Naive B cell (primary cell): ENCODE results near the gene SETD4. TPM values are rescaled to one million over a fixed set of nuclear protein-coding genes. Genes with fewer than 3 reads are reported as not detected.
"Not testable (repeated sequence)": the region's sequence is repeated elsewhere in the genome, so short reads cannot be mapped to it uniquely, and the experiment has no call there.

Source experiments
- ATAC-seq, 2 donors: fragments of 150-1000 bp; cut with Tn5 transposase; 2 replicates each; pipeline ENCODE4 v1.10.0; 2021; ENCODE audit warnings: low read depth in 2 of 2, mild to moderate bottlenecking in 2 of 2, moderate library complexity in 2 of 2
- DNase-seq: peaks from one replicate; pipeline ENCODE4 v3.0.0; 2022
- H3K27ac Mint-ChIP-seq, 6 donors: one replicate each; pipeline ENCODE4 v1.8.0; 2020 to 2022; ENCODE audit warnings: mild to moderate bottlenecking in 6 of 6, mixed read lengths in 6 of 6, moderate library complexity in 5 of 6, inconsistent platforms in 2 of 6
- H3K27me3 Mint-ChIP-seq, 3 donors: one replicate each; pipeline ENCODE4 v1.8.0; 2021 to 2022; ENCODE audit warnings: mixed read lengths in 3 of 3, mild to moderate bottlenecking in 1 of 3
- H3K36me3 Mint-ChIP-seq, 2 donors: one replicate each; pipeline ENCODE4 v1.8.0; 2020 to 2022; ENCODE audit warnings: mixed read lengths in 2 of 2, inconsistent platforms in 1 of 2, mild to moderate bottlenecking in 1 of 2
- H3K4me1 Mint-ChIP-seq, 3 donors: one replicate each; pipeline ENCODE4 v1.8.0; 2020 to 2022; ENCODE audit warnings: mixed read lengths in 3 of 3, inconsistent platforms in 1 of 3, mild to moderate bottlenecking in 1 of 3, moderate library complexity in 1 of 3
- H3K4me3 Mint-ChIP-seq, 8 donors: one replicate each; pipeline ENCODE4 v1.8.0; 2020 to 2022; ENCODE audit warnings: mild to moderate bottlenecking in 8 of 8, mixed read lengths in 8 of 8, moderate library complexity in 8 of 8, inconsistent platforms in 2 of 8
- H3K9me3 Mint-ChIP-seq, 7 donors: one replicate each; pipeline ENCODE4 v1.8.0; 2020 to 2022; ENCODE audit warnings: mixed read lengths in 7 of 7, mild to moderate bottlenecking in 5 of 7, inconsistent platforms in 2 of 7, moderate library complexity in 1 of 7
- polyA plus RNA-seq, 6 donors: library from polyadenylated mRNA; unstranded; fragments of 300-500 nt; fragmentation: Illumina TruSeq; gene quantifications; one replicate each; pipeline ENCODE4 v1.2.3, GENCODE V29; 2021; ENCODE audit warnings: low read depth in 6 of 6

Gene SETD4
- polyA plus RNA-seq, 6 donors from 2014 or later, result 6.5 to 15.1 (median 9.7) TPM

GRCh38 chr21:36075171-36075570, 14.8 kb upstream of the SETD4 start:
- H3K9me3 Mint-ChIP-seq, result peaks cover 0 to 3% (median 0%) of the 10 kb centered on the region in 7 donors
- no peaks in the 10 kb centered on the region for H3K27me3 Mint-ChIP-seq
- peak overlapping the region in 3 of 6 donors; percentile 37 to 62 (median 53) for H3K27ac Mint-ChIP-seq
- peaks cover 9 to 12% of the 10 kb centered on the region in 2 donors for H3K36me3 Mint-ChIP-seq
- ATAC-seq (no peak), DNase-seq (no peak)
- H3K4me1 Mint-ChIP-seq, result peaks cover 57 to 71% (median 62%) of the 10 kb centered on the region in 3 donors
- H3K4me3 Mint-ChIP-seq, result peak overlapping the region in 1 of 8 donors; percentile 48

DNA sequence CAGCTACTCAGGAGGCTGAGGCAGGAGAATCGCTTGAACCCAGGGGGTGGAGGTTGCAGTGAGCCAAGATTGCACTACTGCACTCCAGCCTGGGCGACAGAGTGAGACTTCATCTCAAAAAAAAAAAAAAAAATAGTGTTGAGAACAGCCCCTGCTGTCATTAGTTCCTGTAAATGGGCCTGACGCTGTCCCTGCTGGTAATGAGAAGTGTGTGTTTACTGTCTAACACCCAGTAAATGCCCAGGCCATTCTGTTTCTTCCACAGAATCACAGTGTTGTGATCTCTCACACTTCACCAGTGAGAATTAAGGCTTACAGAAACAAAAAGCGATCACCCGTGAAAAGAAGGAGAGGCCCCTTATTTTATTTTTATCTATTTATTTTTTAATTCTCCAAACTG, 13.6 kb upstream of the SETD4 start:
- H3K27me3 Mint-ChIP-seq, H3K4me3 Mint-ChIP-seq, H3K9me3 Mint-ChIP-seq, DNase-seq, ATAC-seq, H3K27ac Mint-ChIP-seq: not testable (repeated sequence)
- peaks cover 9 to 13% of the 10 kb centered on the region in 2 donors for H3K36me3 Mint-ChIP-seq
- peaks cover 45 to 68% (median 62%) of the 10 kb centered on the region in 3 donors for H3K4me1 Mint-ChIP-seq

GRCh38 chr21:36073181-36073580, 12.9 kb upstream of the SETD4 start:
- Mint-ChIP-seq H3K36me3 (peaks cover 9 to 16% of the 10 kb centered on the region in 2 donors), H3K4me3 (peak overlapping the region in 1 of 8 donors; percentile 29), H3K27me3 (no peaks in the 10 kb centered on the region), H3K9me3 (peaks cover 0 to 10% (median 5%) of the 10 kb centered on the region in 7 donors), H3K27ac (no peak overlapping the region), H3K4me1 (peaks cover 39 to 63% (median 55%) of the 10 kb centered on the region in 3 donors)
- ATAC-seq (no peak), DNase-seq (no peak)

GRCh38 chr21:36072453-36073162, 12.3 kb upstream of the SETD4 start:
- no peak for DNase-seq
- H3K27ac Mint-ChIP-seq, result no peak overlapping the region
- peaks cover 0 to 11% (median 5%) of the 10 kb centered on the region in 7 donors for H3K9me3 Mint-ChIP-seq
- H3K4me1 Mint-ChIP-seq, result peaks cover 36 to 58% (median 50%) of the 10 kb centered on the region in 3 donors
- H3K36me3 Mint-ChIP-seq, result peaks cover 9 to 16% of the 10 kb centered on the region in 2 donors
- no peak for ATAC-seq
- no peaks in the 10 kb centered on the region for H3K27me3 Mint-ChIP-seq
- peak overlapping the region in 2 of 8 donors; percentile 10 to 84 for H3K4me3 Mint-ChIP-seq

DNA sequence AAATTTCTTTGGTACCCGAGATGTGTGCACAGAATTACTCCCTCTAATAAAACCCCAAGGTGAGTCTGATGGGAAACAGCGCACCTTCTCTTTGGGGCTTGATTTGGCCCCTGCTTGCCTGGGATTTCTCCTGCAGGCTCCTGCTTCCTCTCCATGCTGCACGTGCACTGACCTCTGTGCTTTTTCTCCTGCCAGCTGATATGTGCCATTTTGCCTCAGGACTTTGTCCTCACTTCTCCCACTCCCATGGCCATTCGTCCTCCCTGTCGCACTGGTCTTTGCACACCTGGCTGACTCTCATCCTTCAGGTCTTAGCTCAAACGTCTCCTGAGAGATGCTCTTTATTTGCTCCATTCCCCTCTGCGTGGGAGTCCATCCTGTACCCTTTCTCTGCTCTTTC, 10.7 kb upstream of the SETD4 start:
- no peak for DNase-seq
- peaks cover 0 to 13% (median 5%) of the 10 kb centered on the region in 7 donors for H3K9me3 Mint-ChIP-seq
- peak overlapping the region in 2 of 6 donors; percentile 23 to 54 for H3K27ac Mint-ChIP-seq
- peak overlapping the region; percentile 56 to 94 (median 90) for H3K4me3 Mint-ChIP-seq
- peaks cover 25 to 44% (median 35%) of the 10 kb centered on the region in 3 donors for H3K4me1 Mint-ChIP-seq
- H3K36me3 Mint-ChIP-seq, result peaks cover 9 to 16% of the 10 kb centered on the region in 2 donors
- no peak for ATAC-seq
- no peaks in the 10 kb centered on the region for H3K27me3 Mint-ChIP-seq

- DNase-seq, result peak; percentile 87
- peaks cover 0 to 13% (median 5%) of the 10 kb centered on the region in 7 donors for H3K9me3 Mint-ChIP-seq
- peak within 1 kb of the TSS; percentile 84 to 94 (median 90) for H3K4me3 Mint-ChIP-seq
- peak within 1 kb of the TSS; percentile 53 to 94 (median 68) for H3K27ac Mint-ChIP-seq
- peak; percentile 96 to 98 for ATAC-seq
- H3K4me1 Mint-ChIP-seq, result peaks cover 23 to 38% (median 32%) of the 10 kb centered on the region in 3 donors
- peaks cover 9 to 16% of the 10 kb centered on the region in 2 donors for H3K36me3 Mint-ChIP-seq
- H3K27me3 Mint-ChIP-seq, result peaks cover 0 to 3% (median 0%) of the 10 kb centered on the region in 3 donors
Observed at GRCh38 chr21:36069713-36070583, 9.6 kb upstream of the SETD4 start, which contains the start of gene CBR1. Gene CBR1 (plus strand): TSS chr21:36070024. CDS start chr21:36070116, 92 bp downstream.

DNA sequence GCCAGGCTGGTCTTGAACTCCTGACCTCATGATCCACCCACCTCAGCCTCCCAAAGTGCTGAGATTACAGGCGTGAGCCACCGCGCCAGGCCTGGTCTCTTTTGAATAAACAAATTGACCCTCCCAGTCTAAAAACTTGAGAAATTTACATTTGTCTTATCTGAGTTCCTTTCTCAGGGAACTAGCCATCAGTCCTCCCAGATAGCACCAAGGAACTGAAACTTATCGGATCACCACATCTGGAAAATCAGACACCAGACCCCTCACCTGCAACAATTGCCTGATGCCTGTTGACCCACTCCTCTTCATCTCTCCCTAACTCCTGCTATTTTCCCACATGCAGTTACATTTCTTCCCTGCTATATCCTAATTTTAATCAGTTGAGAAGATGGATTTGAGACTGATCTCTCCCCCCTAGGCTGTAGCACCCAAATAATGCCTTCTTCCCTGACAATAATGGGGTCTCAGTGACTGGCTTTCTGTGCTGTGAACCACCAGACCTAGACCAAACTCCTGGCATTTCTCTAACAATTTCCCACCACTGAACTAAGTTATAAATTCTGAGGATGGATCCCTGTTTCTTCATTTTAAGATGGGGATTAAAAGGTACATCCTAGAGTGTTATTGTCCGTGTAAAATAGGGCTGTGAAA, 8.5 kb upstream of the SETD4 start:
- H3K36me3 Mint-ChIP-seq, result peaks cover 9 to 16% of the 10 kb centered on the region in 2 donors
- peaks cover 23 to 38% (median 32%) of the 10 kb centered on the region in 3 donors for H3K4me1 Mint-ChIP-seq
- H3K4me3 Mint-ChIP-seq, result peak overlapping the region in 6 of 8 donors; percentile 29 to 90 (median 85)
- peaks cover 0 to 3% (median 3%) of the 10 kb centered on the region in 3 donors for H3K27me3 Mint-ChIP-seq
- ATAC-seq, result no peak
- H3K9me3 Mint-ChIP-seq, result peaks cover 0 to 13% (median 5%) of the 10 kb centered on the region in 7 donors
- H3K27ac Mint-ChIP-seq, result peak overlapping the region in 2 of 6 donors; percentile 53 to 94
- DNase-seq, result no peak

GRCh38 chr21:36065497-36066036, 5.2 kb upstream of the SETD4 start:
- Mint-ChIP-seq H3K4me1 (peaks cover 2 to 22% (median 21%) of the 10 kb centered on the region in 3 donors), H3K27ac (no peak overlapping the region), H3K4me3 (peak overlapping the region in 1 of 8 donors; percentile 43), H3K9me3 (peaks cover 0 to 13% (median 5%) of the 10 kb centered on the region in 7 donors), H3K36me3 (peaks cover 0 to 7% of the 10 kb centered on the region in 2 donors), H3K27me3 (peaks cover 3 to 15% (median 9%) of the 10 kb centered on the region in 3 donors)
- DNase-seq (no peak), ATAC-seq (no peak)

DNA sequence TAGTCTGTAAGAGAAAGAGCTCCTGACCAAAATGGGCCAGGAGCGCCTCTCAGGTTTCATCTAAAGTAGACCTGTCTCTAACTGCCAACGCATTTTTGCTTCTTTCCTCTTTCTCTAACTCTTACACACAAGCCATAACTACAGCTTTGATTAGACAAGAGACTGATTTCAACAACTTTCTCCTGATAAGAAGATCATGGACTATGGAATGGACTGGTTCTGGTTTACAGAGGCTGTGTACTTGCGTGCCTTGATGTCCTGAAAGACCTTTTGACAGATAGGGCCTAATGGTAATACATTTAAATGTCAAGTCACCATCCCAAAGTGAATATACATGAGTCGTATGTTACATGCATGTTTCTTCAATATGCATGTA, 3.7 kb upstream of the SETD4 start:
- Mint-ChIP-seq H3K9me3 (peaks cover 0 to 8% (median 4%) of the 10 kb centered on the region in 7 donors), H3K27me3 (peaks cover 3 to 15% (median 9%) of the 10 kb centered on the region in 3 donors), H3K36me3 (peaks cover 0 to 5% of the 10 kb centered on the region in 2 donors), H3K27ac (peak overlapping the region in 1 of 6 donors; percentile 6), H3K4me3 (peak overlapping the region in 1 of 8 donors; percentile 99), H3K4me1 (peaks cover 4 to 18% (median 9%) of the 10 kb centered on the region in 3 donors)
- no peak for ATAC-seq
- no peak for DNase-seq

- H3K27ac Mint-ChIP-seq, result peak overlapping the region in 2 of 6 donors; percentile 4 to 6
- ATAC-seq, result no peak
- peaks cover 0 to 4% (median 0%) of the 10 kb centered on the region in 7 donors for H3K9me3 Mint-ChIP-seq
- peaks cover 4 to 15% (median 7%) of the 10 kb centered on the region in 3 donors for H3K4me1 Mint-ChIP-seq
- peaks cover 3 to 15% (median 9%) of the 10 kb centered on the region in 3 donors for H3K27me3 Mint-ChIP-seq
- no peaks in the 10 kb centered on the region for H3K36me3 Mint-ChIP-seq
- peak overlapping the region in 3 of 8 donors; percentile 1 to 99 (median 38) for H3K4me3 Mint-ChIP-seq
- DNase-seq, result no peak
Observed at GRCh38 chr21:36063375-36064084, 3.2 kb upstream of the SETD4 start.

DNA sequence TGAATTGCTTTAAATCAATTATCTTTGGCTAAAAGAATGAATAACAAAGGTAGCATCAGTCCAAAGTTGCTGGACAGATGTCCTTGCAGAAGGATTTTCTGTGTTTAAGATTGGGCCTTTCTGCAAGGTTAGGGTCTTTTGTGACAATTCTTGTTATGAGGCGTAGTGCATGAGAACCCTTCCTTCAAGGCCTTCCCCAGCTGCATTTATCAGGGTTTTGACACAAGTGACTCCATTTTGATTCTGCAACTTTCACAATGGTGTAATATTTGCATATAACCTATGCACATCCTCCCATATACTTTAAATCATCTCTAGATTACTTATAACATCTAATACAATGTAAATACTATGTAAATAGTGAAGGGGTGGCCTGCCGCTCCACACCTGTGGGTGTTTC, 1.1 kb upstream of the SETD4 start:
- DNase-seq (no peak), ATAC-seq (no peak)
- Mint-ChIP-seq H3K9me3 (no peaks in the 10 kb centered on the region), H3K27me3 (peaks cover 3 to 15% (median 9%) of the 10 kb centered on the region in 3 donors), H3K4me1 (peaks cover 13 to 26% (median 16%) of the 10 kb centered on the region in 3 donors), H3K27ac (peak overlapping the region in 1 of 6 donors; percentile 93), H3K4me3 (peak overlapping the region in 5 of 8 donors; percentile 57 to 99 (median 97)), H3K36me3 (peaks cover 8 to 9% of the 10 kb centered on the region in 2 donors)

DNA sequence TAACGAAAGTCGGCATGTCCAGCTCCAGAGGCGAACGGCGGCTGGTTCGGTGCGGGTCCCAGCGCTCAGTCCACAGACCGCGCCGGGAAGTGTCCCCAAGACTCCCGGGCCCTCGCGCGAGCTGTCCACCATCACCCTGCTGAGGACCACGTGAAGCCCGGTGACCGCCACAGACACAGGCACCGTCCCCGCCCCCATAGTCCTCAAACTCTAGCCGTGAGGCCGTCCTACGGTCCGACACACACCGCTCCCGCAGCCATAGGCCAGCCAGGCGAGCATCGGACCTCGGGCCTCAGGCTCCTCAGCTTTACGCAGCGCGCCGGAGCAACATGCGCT, 535 bp downstream of the SETD4 start:
- ATAC-seq, result peak in 1 of 2 donors; percentile 25
- H3K4me3 Mint-ChIP-seq, result peak overlapping the region; percentile 92 to 99 (median 98)
- H3K4me1 Mint-ChIP-seq, result peaks cover 13 to 26% (median 16%) of the 10 kb centered on the region in 3 donors
- peak overlapping the region; percentile 44 to 98 (median 96) for H3K27ac Mint-ChIP-seq
- H3K36me3 Mint-ChIP-seq, result peaks cover 13 to 19% of the 10 kb centered on the region in 2 donors
- DNase-seq, result no peak
- peaks cover 0 to 15% (median 9%) of the 10 kb centered on the region in 3 donors for H3K27me3 Mint-ChIP-seq
- H3K9me3 Mint-ChIP-seq, result no peaks in the 10 kb centered on the region
